ENCODE results near the gene NCOA7.

NCOA7 gene

GRCh38 chr6:125749865-125750691, 40.7 kb upstream of the NCOA7 start:
- DNase-seq (ENCODE audit: extremely low spot score), result no peak
- ChIA-PET CTCF (interaction anchor here (1.0 to 2.8 kb wide), 3 partner anchors 11 to 437 kb away, joined by 3 to 29 read pairs (median 12); no protein-coding TSS in a partner anchor), POLR2A (no interaction called here)
- no peak for TF ChIP-seq CTCF (IDR thresholded peaks at IDR 0.05; ENCODE audit: control extremely low read depth, extremely low read depth, low read depth, missing control alignments)

GRCh38 chr6:125750692-125751333, 39.9 kb upstream of the NCOA7 start:
- no peak for DNase-seq (ENCODE audit: extremely low spot score)
- POLR2A ChIA-PET, result no interaction called here
- CTCF ChIA-PET, result interaction anchor here (0.9 to 2.8 kb wide), 5 partner anchors 10 to 441 kb away, joined by 3 to 29 read pairs (median 5); no protein-coding TSS in a partner anchor
- TF ChIP-seq CTCF (IDR thresholded peaks at IDR 0.05; ENCODE audit: control extremely low read depth, extremely low read depth, low read depth, missing control alignments), result no peak

- ChIA-PET POLR2A (no interaction called here), CTCF (interaction anchor here (0.9 to 2.8 kb wide), 7 partner anchors 9 to 442 kb away, joined by 3 to 29 read pairs (median 5); partner anchors contain the start of gene HINT3)
- no peak for TF ChIP-seq CTCF (IDR thresholded peaks at IDR 0.05; ENCODE audit: control extremely low read depth, extremely low read depth, low read depth, missing control alignments)
- DNase-seq (ENCODE audit: extremely low spot score), result no peak
Measured at GRCh38 chr6:125751334-125751916, 39.3 kb upstream of the NCOA7 start.

GRCh38 chr6:125752773-125753172, 38.0 kb upstream of the NCOA7 start:
- TF ChIP-seq CTCF (IDR thresholded peaks at IDR 0.05; ENCODE audit: control extremely low read depth, extremely low read depth, low read depth, missing control alignments), result no peak
- DNase-seq (ENCODE audit: extremely low spot score), result no peak
- CTCF ChIA-PET, result interaction anchor here (0.7 to 18.0 kb wide), 18 partner anchors 8 to 473 kb away, joined by 3 to 318 read pairs (median 5); no protein-coding TSS in a partner anchor
- POLR2A ChIA-PET, result no interaction called here

GRCh38 chr6:125753218-125753936, 37.4 kb upstream of the NCOA7 start:
- peak; percentile 24 for TF ChIP-seq CTCF (IDR thresholded peaks at IDR 0.05; ENCODE audit: control extremely low read depth, extremely low read depth, low read depth, missing control alignments)
- DNase-seq (ENCODE audit: extremely low spot score), result no peak
- POLR2A ChIA-PET, result interaction anchor here (0.5 kb wide), 1 partner anchor 35 kb away, joined by 4 read pairs; no protein-coding TSS in a partner anchor

GRCh38 chr6:125753937-125754259, 36.9 kb upstream of the NCOA7 start:
- ChIA-PET CTCF (interaction anchor here (0.8 to 18.0 kb wide), 18 partner anchors 9 to 440 kb away, joined by 3 to 318 read pairs (median 5); no protein-coding TSS in a partner anchor), POLR2A (interaction anchor here (0.5 kb wide), 1 partner anchor 36 kb away, joined by 4 read pairs; no protein-coding TSS in a partner anchor)
- DNase-seq (ENCODE audit: extremely low spot score), result no peak
- no peak for TF ChIP-seq CTCF (IDR thresholded peaks at IDR 0.05; ENCODE audit: control extremely low read depth, extremely low read depth, low read depth, missing control alignments)

More at GRCh38 chr6:125753218-125753936, 37.4 kb upstream of the NCOA7 start:
- CTCF ChIA-PET, result interaction anchor here (0.7 to 18.0 kb wide), 19 partner anchors 8 to 473 kb away, joined by 3 to 318 read pairs (median 5); no protein-coding TSS in a partner anchor
